SK-N-SH (cell line): ENCODE results near the gene PIMREG. TPM values are rescaled to one million over a fixed set of nuclear protein-coding genes. Genes with fewer than 3 reads are reported as not detected.

ENCODE experiments used
- CTCF ChIA-PET: fragments of 300-600, 350-600 bp; formaldehyde crosslinking; extraction: SDS; loops from one replicate; lab custom pipeline; 2021; lab: Yijun Ruan, JAX
- POLR2A ChIA-PET: fragments of 350-600 bp; sonication (Branson Sonifier 250); formaldehyde crosslinking; extraction: SDS; loops from one replicate; lab custom pipeline; 2020; ENCODE audit warnings: antibody characterized with exemption, inconsistent platforms; lab: Yijun Ruan, JAX
- DNase-seq: peaks from one replicate; pipeline ENCODE4 v3.0.0; 2012
- H2AFZ ChIP-seq: fragments of 200-600 bp; sonication (generic); 2 replicates; pipeline ENCODE4 v1.8.1; 2016; ENCODE audit warnings: antibody characterized with exemption, mild to moderate bottlenecking, low read depth
- H3F3A ChIP-seq: fragments of 200-600 bp; sonication (generic); replicated peaks from 2 replicates; pipeline ENCODE3; 2016; ENCODE audit warnings: antibody characterized with exemption, mild to moderate bottlenecking; ENCODE audit not compliant: insufficient read depth
- H3K27ac ChIP-seq, 2 experiments: fragments of 200-500 bp in 1 of 2; fragments of 200-600 bp in 1 of 2; sonication (Bioruptor generic) in 1 of 2; sonication (generic), shearing (Covaris generic) in 1 of 2; 2 replicates each; pipeline versions ENCODE4 v1.5.1 to v1.6.1; 2014 to 2016; ENCODE audit warnings: low read depth in 2 of 2, inconsistent platforms in 1 of 2, low read length in 1 of 2, mild to moderate bottlenecking in 1 of 2, mixed read lengths in 1 of 2
- H3K27me3 ChIP-seq: fragments of 200-600 bp; sonication (generic), shearing (Covaris generic); 2 replicates; pipeline ENCODE4 v1.6.1; 2016; ENCODE audit warnings: mixed run types; ENCODE audit not compliant: insufficient read depth
- H3K36me3 ChIP-seq, 2 experiments: fragments of 200-500 bp in 1 of 2; fragments of 200-600 bp in 1 of 2; sonication (Bioruptor generic) in 1 of 2; sonication (generic) in 1 of 2; replicated peaks in 1 of 2; 2 replicates each; pipeline versions ENCODE3 to v1.5.1; 2014 to 2016; ENCODE audit warnings: low read length in 1 of 2, mild to moderate bottlenecking in 1 of 2; ENCODE audit not compliant: insufficient read depth in 2 of 2, control insufficient read depth in 1 of 2
- H3K4me1 ChIP-seq, 2 experiments: fragments of 200-500 bp in 1 of 2; fragments of 200-600 bp in 1 of 2; sonication (Bioruptor generic) in 1 of 2; sonication (generic), shearing (Covaris generic) in 1 of 2; 2 replicates each; pipeline versions ENCODE4 v1.5.1 to v1.6.1; 2014 to 2016; ENCODE audit warnings: low read depth in 1 of 2, low read length in 1 of 2, mixed run types in 1 of 2; ENCODE audit not compliant: insufficient read depth in 2 of 2, control insufficient read depth in 1 of 2
- H3K4me2 ChIP-seq: fragments of 200-600 bp; sonication (generic), shearing (Covaris generic); 2 replicates; pipeline ENCODE4 v1.6.1; 2017; ENCODE audit warnings: mixed run types
- H3K4me3 ChIP-seq, 2 experiments: fragments of 200-500 bp in 1 of 2; fragments of 200-600 bp in 1 of 2; sonication (Bioruptor generic) in 1 of 2; sonication (generic), shearing (Covaris generic) in 1 of 2; 2 replicates each; pipeline versions ENCODE4 v1.5.1 to v1.8.1; 2014 to 2016; ENCODE audit warnings: low read depth in 2 of 2, inconsistent platforms in 1 of 2, low read length in 1 of 2, mild to moderate bottlenecking in 1 of 2, mixed read lengths in 1 of 2, moderate library complexity in 1 of 2
- H3K79me2 ChIP-seq: fragments of 200-600 bp; sonication (generic); 2 replicates; pipeline ENCODE4 v1.8.1; 2017; ENCODE audit warnings: mild to moderate bottlenecking; ENCODE audit not compliant: insufficient read depth
- H3K9ac ChIP-seq: fragments of 200-600 bp; sonication (generic); 2 replicates; pipeline ENCODE4 v1.6.1; 2017; ENCODE audit warnings: mixed run types
- H3K9me2 ChIP-seq: fragments of 200-600 bp; sonication (generic); 2 replicates; pipeline ENCODE4 v1.6.1; 2017; ENCODE audit warnings: mixed run types
- H3K9me3 ChIP-seq: fragments of 200-600 bp; sonication (generic); 2 replicates; pipeline ENCODE4 v1.6.1; 2017; ENCODE audit warnings: mixed run types, mild to moderate bottlenecking, moderate library complexity
- H4K20me1 ChIP-seq: fragments of 200-600 bp; sonication (generic); 2 replicates; pipeline ENCODE4 v1.6.1; 2017; ENCODE audit warnings: mild to moderate bottlenecking, mixed run types; ENCODE audit not compliant: insufficient read depth
- CTCF ChIP-seq: fragments of 200-600 bp; sonication (generic); IDR thresholded peaks from 2 replicates; pipeline ENCODE4 v1.6.1; 2017; ENCODE audit warnings: antibody characterized with exemption, mild to moderate bottlenecking, moderate library complexity
- ELF1 ChIP-seq: IDR thresholded peaks from 2 replicates; pipeline ENCODE4 v1.4.0; 2012
- EP300 ChIP-seq, 2 experiments: IDR thresholded peaks; 2 replicates each; pipeline versions ENCODE4 v1.4.0 to v1.6.1; 2012; ENCODE audit warnings: borderline replicate concordance in 1 of 2, low read depth in 1 of 2, low read length in 1 of 2
- FOSL2 ChIP-seq: IDR thresholded peaks from 2 replicates; pipeline ENCODE4 v1.4.0; 2012; ENCODE audit warnings: low read depth, mild to moderate bottlenecking, moderate library complexity, borderline replicate concordance
- FOXJ3 ChIP-seq: sonication (generic); formaldehyde crosslinking; IDR thresholded peaks from 2 replicates; pipeline ENCODE4 v1.5.1; 2020; ENCODE audit warnings: mild to moderate bottlenecking, missing genetic modification reagents
- FOXM1 ChIP-seq: IDR thresholded peaks from 2 replicates; pipeline ENCODE4 v1.4.0; 2012; ENCODE audit warnings: low read depth, mild to moderate bottlenecking
- GATA2 ChIP-seq: sonication (generic); formaldehyde crosslinking; IDR thresholded peaks from 2 replicates; pipeline ENCODE4 v1.5.0; 2020; ENCODE audit warnings: mild to moderate bottlenecking, missing genetic modification reagents
- MXI1 ChIP-seq: IDR thresholded peaks from 2 replicates; pipeline ENCODE4 v1.6.1; 2012; ENCODE audit warnings: mild to moderate bottlenecking, low read depth, low read length, improper control_type of control experiment
- NRF1 ChIP-seq: IDR thresholded peaks from 2 replicates; pipeline ENCODE4 v1.6.1; 2012; ENCODE audit warnings: low read depth, mild to moderate bottlenecking, low read length
- POLR2AphosphoS5 ChIP-seq: IDR thresholded peaks from 2 replicates; pipeline ENCODE4 v1.6.1; 2012; ENCODE audit warnings: low read depth, low read length
- RAD21 ChIP-seq: IDR thresholded peaks from 2 replicates; pipeline ENCODE4 v1.6.1; 2012; ENCODE audit warnings: mild to moderate bottlenecking, low read length
- RXRA ChIP-seq: IDR thresholded peaks from 2 replicates; pipeline ENCODE4 v1.4.0; 2012; ENCODE audit warnings: low read depth, mild to moderate bottlenecking, borderline replicate concordance
- SMC3 ChIP-seq: IDR thresholded peaks from 2 replicates; pipeline ENCODE4 v1.6.1; 2012; ENCODE audit warnings: low read depth, low read length, improper control_type of control experiment
- TAF1 ChIP-seq: IDR thresholded peaks from 2 replicates; pipeline ENCODE4 v1.6.1; 2012; ENCODE audit warnings: low read depth, mild to moderate bottlenecking, low read length, moderate library complexity, borderline replicate concordance
- YY1 ChIP-seq: IDR thresholded peaks from 2 replicates; pipeline ENCODE4 v1.4.0; 2012; ENCODE audit warnings: low read depth, mild to moderate bottlenecking
- WGBS: methylation state at CpG from one replicate; pipeline ENCODE4 v1.1.6; 2017; ENCODE audit warnings: low lambda C conversion rate; 5-methylcytosine and 5-hydroxymethylcytosine counted together
- polyA plus RNA-seq, 3 experiments: library from polyadenylated mRNA; depleted of rRNA; stranded (reverse); fragments of >200 nt; gene quantifications; 2 replicates each; pipeline ENCODE4 v1.2.3, GENCODE V29; 2012

Gene PIMREG
- polyA plus RNA-seq, 1 of the 3 experiments (the other 2 are of a cell fraction) = 19.6 TPM

- no peaks in the 10 kb centered on the region for H3F3A ChIP-seq
- H3K9me2 ChIP-seq = no peaks in the 10 kb centered on the region
- H3K9me3 ChIP-seq = peaks cover 5% of the 10 kb centered on the region; the same call in 1 of the 2 replicates
- H3K4me3 ChIP-seq = no peak overlapping the region
- DNase-seq = no peak
- H3K79me2 ChIP-seq = no peaks in the 10 kb centered on the region
- H2AFZ ChIP-seq = peak overlapping the region; percentile 18; the same call in 1 of the 2 replicates
- TF ChIP-seq FOSL2 (no peak), RAD21 (0 out of 2 replicates have a peak, but pooled peaks have one; percentile 4), YY1 (no peak), EP300 (IDR thresholded peaks at IDR 0.05; ENCODE audit: borderline replicate concordance in 1 of 2, low read depth in 1 of 2, low read length in 1 of 2) (no peak), POLR2AphosphoS5 (no peak), SMC3 (no peak), CTCF (peak; percentile 36), MXI1 (no peak), GATA2 (no peak)
- TF ChIP-seq, all 33 proteins: peak for 2
- Histone ChIP-seq H3K9ac (no peak overlapping the region), H3K27ac (no peak overlapping the region), H4K20me1 (no peaks in the 10 kb centered on the region), H3K27me3 (peaks cover 13% of the 10 kb centered on the region; the same call in 1 of the 2 replicates), H3K4me1 (no peaks in the 10 kb centered on the region), H3K4me2 (peak overlapping the region; percentile 62), H3K36me3 (no peaks in the 10 kb centered on the region)
- WGBS = 56% methylated on average over 7 of the region's 7 CpGs
- CTCF ChIA-PET = interaction anchor here (1.9 to 2.1 kb wide), 2 partner anchors 9 to 840 kb away, joined by 7 to 9 read pairs; no protein-coding TSS in a partner anchor
- POLR2A ChIA-PET = no interaction called here
Measured at GRCh38 chr17:6427279-6427781, 16.9 kb upstream of the PIMREG start.

DNA sequence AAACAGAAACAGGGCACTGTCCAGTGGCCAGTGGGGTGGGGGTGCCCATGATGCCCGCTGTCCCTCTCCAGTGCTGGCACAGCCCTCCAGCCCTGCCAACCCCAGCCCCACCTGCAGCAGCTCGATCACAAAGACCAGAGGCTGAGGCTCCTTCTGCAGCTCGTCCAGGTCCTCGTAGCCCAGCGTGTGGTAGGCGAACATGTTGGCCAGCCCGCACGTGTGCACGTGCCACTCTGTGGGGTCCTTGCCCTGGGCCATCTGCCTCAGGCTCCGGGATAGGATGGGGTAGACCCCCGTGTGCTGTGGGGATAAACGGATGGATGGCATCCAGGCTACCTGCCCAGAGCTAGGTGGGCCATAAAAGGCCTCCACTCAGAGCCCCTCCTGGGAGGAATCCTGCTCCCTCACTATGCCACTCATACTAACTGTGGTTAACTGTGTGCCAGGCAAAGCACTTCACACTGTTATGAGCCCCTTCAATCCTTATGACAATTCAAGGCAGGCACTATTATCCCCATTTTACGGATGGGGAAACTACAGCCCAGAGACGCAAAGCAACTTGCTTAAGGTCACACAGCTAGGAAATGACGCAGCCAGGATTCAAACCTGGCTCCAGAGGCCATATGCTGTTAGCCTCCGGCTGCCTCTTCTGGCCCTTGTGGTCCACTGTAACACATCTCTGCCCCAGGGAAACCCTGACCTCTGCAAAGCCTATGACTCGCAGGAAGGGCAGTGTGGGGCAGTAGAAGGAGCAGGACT, 15.9 kb upstream of the PIMREG start:
- Histone ChIP-seq H3K4me1 (no peaks in the 10 kb centered on the region), H2AFZ (0 out of 2 replicates have a peak overlapping the region, but pooled peaks have one; percentile 18), H3K9me2 (no peaks in the 10 kb centered on the region), H3K27ac (no peak overlapping the region), H3K9ac (no peak overlapping the region), H3K79me2 (no peaks in the 10 kb centered on the region), H3K9me3 (peaks cover 5% of the 10 kb centered on the region; the same call in 1 of the 2 replicates), H3F3A (no peaks in the 10 kb centered on the region), H3K4me2 (0 out of 2 replicates have a peak overlapping the region, but pooled peaks have one; percentile 62), H4K20me1 (no peaks in the 10 kb centered on the region), H3K4me3 (no peak overlapping the region), H3K36me3 (no peaks in the 10 kb centered on the region), H3K27me3 (peaks cover 8% of the 10 kb centered on the region; the same call in 1 of the 2 replicates)
- CTCF ChIA-PET = interaction anchor here (1.2 to 1.3 kb wide), 2 partner anchors 835 to 841 kb away, joined by 3 to 5 read pairs; no protein-coding TSS in a partner anchor
- TF ChIP-seq RXRA (no peak), ELF1 (no peak), NRF1 (no peak), TAF1 (no peak), GATA2 (no peak), FOXM1 (no peak), FOXJ3 (CRISPR knock-in tag) (no peak), YY1 (no peak)
- DNase-seq = no peak
- POLR2A ChIA-PET = no interaction called here
- 42% methylated on average over 13 of the region's 17 CpGs for WGBS
